Neural progenitor cell (in vitro differentiated cells): ENCODE data around the gene ST3GAL6. TPM values are rescaled to one million over a fixed set of nuclear protein-coding genes. Genes with fewer than 3 reads are reported as not detected.

Experiments
- DNase-seq: peaks from one replicate; pipeline ENCODE4 v3.0.0-alpha.2; 2016; ENCODE audit warnings: low spot score
- H2AFZ ChIP-seq: fragments of 200-600 bp; sonication (generic); replicated peaks from 2 replicates; pipeline ENCODE4 v1.6.1; 2016; ENCODE audit warnings: antibody characterized with exemption
- H3F3A ChIP-seq: fragments of 200-600 bp; sonication (generic); 2 replicates; pipeline ENCODE4 v1.6.1; 2016; ENCODE audit warnings: antibody characterized with exemption, low read depth
- H3K27ac ChIP-seq: fragments of 200-600 bp; sonication (generic); 2 replicates; pipeline ENCODE4 v1.5.1; 2016; ENCODE audit warnings: mild to moderate bottlenecking
- H3K27me3 ChIP-seq: fragments of 200-600 bp; sonication (generic); 2 replicates; pipeline ENCODE4 v1.6.1; 2016; ENCODE audit warnings: mild to moderate bottlenecking, moderate library complexity
- H3K36me3 ChIP-seq: fragments of 200-600 bp; sonication (generic); 2 replicates; pipeline ENCODE4 v1.5.1; 2016
- H3K4me1 ChIP-seq: fragments of 200-600 bp; sonication (generic); 2 replicates; pipeline ENCODE4 v1.6.1; 2016; ENCODE audit warnings: mixed run types
- H3K4me2 ChIP-seq: fragments of 200-600 bp; sonication (generic); 2 replicates; pipeline ENCODE4 v1.6.1; 2016
- H3K4me3 ChIP-seq: fragments of 200-600 bp; sonication (generic); 2 replicates; pipeline ENCODE4 v1.5.1; 2016
- H3K79me2 ChIP-seq: fragments of 200-600 bp; sonication (generic); 2 replicates; pipeline ENCODE4 v1.6.1; 2016; ENCODE audit warnings: low read depth
- H3K9ac ChIP-seq: fragments of 200-600 bp; sonication (generic); 2 replicates; pipeline ENCODE4 v1.6.1; 2016
- H3K9me3 ChIP-seq: fragments of 200-600 bp; sonication (generic); 2 replicates; pipeline ENCODE4 v1.5.1; 2016; ENCODE audit warnings: low read depth
- H4K20me1 ChIP-seq: fragments of 200-600 bp; sonication (generic); 2 replicates; pipeline ENCODE4 v1.6.1; 2016; ENCODE audit warnings: low read depth
- H3K27ac Mint-ChIP-seq: 3 replicates; pipeline ENCODE4 v1.8.0; 2021; ENCODE audit warnings: mixed read lengths
- H3K27me3 Mint-ChIP-seq: 2 replicates; pipeline ENCODE4 v1.8.0; 2022; ENCODE audit warnings: low read depth, mild to moderate bottlenecking, inconsistent platforms, moderate library complexity, mixed read lengths; ENCODE audit not compliant: insufficient read depth
- H3K36me3 Mint-ChIP-seq: 3 replicates; pipeline ENCODE4 v1.8.0; 2021; ENCODE audit warnings: mixed read lengths
- H3K4me1 Mint-ChIP-seq: 3 replicates; pipeline ENCODE4 v1.8.0; 2021; ENCODE audit warnings: mixed read lengths
- H3K4me3 Mint-ChIP-seq: 3 replicates; pipeline ENCODE4 v1.8.0; 2021; ENCODE audit warnings: mild to moderate bottlenecking, moderate library complexity, mixed read lengths
- H3K9me3 Mint-ChIP-seq: 3 replicates; pipeline ENCODE4 v1.8.0; 2020; ENCODE audit warnings: mixed read lengths
- CTCF ChIP-seq: fragments of 200-600 bp; sonication (generic); IDR thresholded peaks from 2 replicates; pipeline ENCODE4 v1.5.1; 2017; ENCODE audit warnings: antibody characterized with exemption, mild to moderate bottlenecking
- EZH2 ChIP-seq: fragments of 200-600 bp; sonication (generic); IDR thresholded peaks from 2 replicates; pipeline ENCODE4 v1.6.1; 2017; ENCODE audit warnings: antibody characterized with exemption, mild to moderate bottlenecking, moderate library complexity
- EZH2phosphoT487 ChIP-seq: fragments of 200-600 bp; sonication (generic); IDR thresholded peaks from 2 replicates; pipeline ENCODE4 v1.6.1; 2017; ENCODE audit warnings: antibody characterized with exemption
- total RNA-seq: library from RNA; depleted of rRNA; stranded (reverse); fragments of >200 nt; gene quantifications from 2 replicates; pipeline ENCODE4 v1.2.3, GENCODE V29; 2015; ENCODE audit warnings: low replicate concordance

The ST3GAL6 gene
- total RNA-seq, 1 donor from 2014 or later, result 18.6 TPM

- Histone ChIP-seq H3K9ac (no peak overlapping the region), H3K4me1 (no peaks in the 10 kb centered on the region), H3K9me3 (no peaks in the 10 kb centered on the region), H2AFZ (no peak overlapping the region), H3K4me2 (no peak overlapping the region), H3K27ac (no peak overlapping the region), H4K20me1 (no peaks in the 10 kb centered on the region), H3K4me3 (no peak overlapping the region), H3K79me2 (no peaks in the 10 kb centered on the region), H3K36me3 (peaks cover 37% of the 10 kb centered on the region), H3K27me3 (no peaks in the 10 kb centered on the region), H3F3A (no peaks in the 10 kb centered on the region)
- Mint-ChIP-seq H3K4me3 (no peak overlapping the region), H3K36me3 (peaks cover 43% of the 10 kb centered on the region), H3K27ac (no peak overlapping the region), H3K4me1 (no peaks in the 10 kb centered on the region), H3K27me3 (no peaks in the 10 kb centered on the region), H3K9me3 (peaks cover 3% of the 10 kb centered on the region)
- TF ChIP-seq EZH2 (no peak), CTCF (no peak), EZH2phosphoT487 (no peak)
- DNase-seq, result no peak
Observed at GRCh38 chr3:98809557-98809956, 46.4 kb downstream of the ST3GAL6 start.

DNA sequence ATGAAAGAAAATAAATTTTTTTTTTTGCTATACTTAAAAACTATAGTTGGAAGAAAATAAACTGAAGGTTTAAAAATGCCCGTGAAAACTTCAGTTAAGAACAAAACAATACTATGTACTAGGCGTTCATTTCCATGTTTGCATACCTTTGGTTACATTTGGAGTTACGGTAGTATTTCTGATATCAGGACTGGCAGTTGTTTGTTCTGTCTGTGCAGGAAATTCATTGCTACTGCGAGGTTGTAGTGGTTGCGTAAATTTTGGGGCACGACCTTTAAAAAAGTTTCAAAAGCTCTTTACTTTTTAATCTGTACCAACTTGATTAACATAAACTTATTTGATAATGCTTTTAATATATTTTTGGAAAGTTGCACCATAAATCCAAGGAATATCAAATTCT, 47.9 kb downstream of the ST3GAL6 start:
- Histone ChIP-seq H3K27ac (no peak overlapping the region), H3K9me3 (no peaks in the 10 kb centered on the region), H2AFZ (no peak overlapping the region), H3K9ac (no peak overlapping the region), H3K4me2 (no peak overlapping the region), H3K27me3 (no peaks in the 10 kb centered on the region), H3K4me3 (no peak overlapping the region), H4K20me1 (no peaks in the 10 kb centered on the region), H3K36me3 (peaks cover 34% of the 10 kb centered on the region), H3K4me1 (no peaks in the 10 kb centered on the region), H3K79me2 (no peaks in the 10 kb centered on the region), H3F3A (no peaks in the 10 kb centered on the region)
- Mint-ChIP-seq H3K36me3 (peaks cover 32% of the 10 kb centered on the region), H3K4me1 (no peaks in the 10 kb centered on the region), H3K27ac (no peak overlapping the region), H3K9me3 (no peaks in the 10 kb centered on the region), H3K27me3 (no peaks in the 10 kb centered on the region), H3K4me3 (no peak overlapping the region)
- no peak for TF ChIP-seq EZH2phosphoT487
- no peak for TF ChIP-seq CTCF
- no peak for TF ChIP-seq EZH2
- no peak for DNase-seq

- H3K4me3 ChIP-seq, result no peak overlapping the region
- H3K9me3 ChIP-seq, result no peaks in the 10 kb centered on the region
- no peak overlapping the region for H3K27ac Mint-ChIP-seq
- H4K20me1 ChIP-seq, result no peaks in the 10 kb centered on the region
- no peaks in the 10 kb centered on the region for H3K27me3 ChIP-seq
- TF ChIP-seq EZH2 (no peak), CTCF (peak; percentile 75)
- H2AFZ ChIP-seq, result no peak overlapping the region
- no peaks in the 10 kb centered on the region for H3K4me1 Mint-ChIP-seq
- H3K79me2 ChIP-seq, result no peaks in the 10 kb centered on the region
- no peak overlapping the region for H3K4me3 Mint-ChIP-seq
- H3K4me1 ChIP-seq, result no peaks in the 10 kb centered on the region
- H3K27me3 Mint-ChIP-seq, result no peaks in the 10 kb centered on the region
- no peak overlapping the region for H3K4me2 ChIP-seq
- no peaks in the 10 kb centered on the region for H3K9me3 Mint-ChIP-seq
- H3K36me3 ChIP-seq, result peaks cover 31% of the 10 kb centered on the region
- no peak overlapping the region for H3K27ac ChIP-seq
- peaks cover 3% of the 10 kb centered on the region for H3F3A ChIP-seq
- H3K9ac ChIP-seq, result no peak overlapping the region
- H3K36me3 Mint-ChIP-seq, result peaks cover 19% of the 10 kb centered on the region
- DNase-seq, result peak; percentile 20
Observed at GRCh38 chr3:98812851-98813374, 49.8 kb downstream of the ST3GAL6 start.
